B cell (primary cell): ENCODE measurements around the gene HAP1. TPM values are rescaled to one million over a fixed set of nuclear protein-coding genes. Genes with fewer than 3 reads are reported as not detected.

Experiments
- ATAC-seq: fragments of 200-7000 bp; cut with Tn5 transposase; one replicate; pipeline ENCODE4 v1.10.0; 2021; ENCODE audit warnings: low read depth, mild to moderate bottlenecking, moderate number of reproducible peaks, moderate library complexity
- CTCF ChIA-PET: fragments of 350-600 bp; sonication (Branson Sonifier 250); formaldehyde crosslinking; loops from one replicate; lab custom pipeline; 2021; ENCODE audit warnings: antibody characterized with exemption, inconsistent platforms; lab: Charles Lee
- POLR2A ChIA-PET: fragments of 350-600 bp; sonication (Branson Sonifier 250); formaldehyde crosslinking; loops from one replicate; lab custom pipeline; 2021; ENCODE audit warnings: antibody characterized with exemption; lab: Charles Lee
- DNase-seq: peaks from one replicate; pipeline ENCODE4 v3.0.0; 2013
- H2AFZ ChIP-seq: 2 replicates; pipeline ENCODE4 v1.6.1; 2012; ENCODE audit warnings: mild to moderate bottlenecking, low read depth, low read length; ENCODE audit not compliant: insufficient read depth, poor library complexity, severe bottlenecking
- H3K27ac ChIP-seq, 2 donors: 1 replicate in 1 of 2; 2 replicates in 1 of 2; pipeline ENCODE4 v1.5.1; 2012 to 2013; ENCODE audit warnings: low read length in 2 of 2, mild to moderate bottlenecking in 2 of 2, moderate library complexity in 1 of 2
- H3K27me3 ChIP-seq, 4 experiments: fragments of 200-600 bp in 1 of 4; sonication (generic) in 1 of 4; replicated peaks in 1 of 4; 1 replicate in 2 of 4; 2 replicates in 2 of 4; pipeline versions ENCODE4 v1.6.1 to v1.7.0; 2013 to 2016; ENCODE audit warnings: low read length in 3 of 4, mild to moderate bottlenecking in 2 of 4, mixed read lengths in 1 of 4, moderate library complexity in 1 of 4; ENCODE audit not compliant: insufficient read depth in 4 of 4, control insufficient read depth in 3 of 4; ENCODE audit errors: control extremely low read depth in 1 of 4
- H3K36me3 ChIP-seq, 2 experiments: replicated peaks in 1 of 2; 1 replicate in 1 of 2; 2 replicates in 1 of 2; pipeline versions ENCODE4 v1.6.1 to v1.7.1; 2013; ENCODE audit warnings: low read length in 1 of 2; ENCODE audit not compliant: insufficient read depth in 2 of 2, control insufficient read depth in 1 of 2; ENCODE audit errors: control extremely low read depth in 1 of 2, extremely low read depth in 1 of 2
- H3K4me1 ChIP-seq, 2 donors: fragments of 200-600 bp in 1 of 2; sonication (generic) in 1 of 2; 1 replicate in 1 of 2; 2 replicates in 1 of 2; pipeline versions ENCODE4 v1.5.1 to v1.6.1; 2013 to 2017; ENCODE audit warnings: low read length in 2 of 2; ENCODE audit not compliant: control insufficient read depth in 2 of 2, insufficient read depth in 2 of 2
- H3K4me2 ChIP-seq: replicated peaks from 2 replicates; pipeline ENCODE3; 2012; ENCODE audit warnings: mild to moderate bottlenecking, low read depth, low read length; ENCODE audit not compliant: poor library complexity, severe bottlenecking
- H3K4me3 ChIP-seq, 5 experiments: fragments of 200-600 bp in 1 of 5; sonication (generic) in 1 of 5; 1 replicate in 3 of 5; 2 replicates in 2 of 5; pipeline versions ENCODE4 v1.5.1 to v1.7.0; 2011 to 2016; ENCODE audit warnings: low read length in 4 of 5, mild to moderate bottlenecking in 4 of 5, low read depth in 2 of 5, control low read depth in 1 of 5, moderate library complexity in 1 of 5; ENCODE audit not compliant: insufficient read depth in 1 of 5; ENCODE audit errors: control extremely low read depth in 1 of 5, extremely low read depth in 1 of 5
- H3K79me2 ChIP-seq: fragments of 200-600 bp; sonication (generic); one replicate; pipeline ENCODE4 v1.6.0; 2016; ENCODE audit warnings: low read length; ENCODE audit not compliant: control insufficient read depth, insufficient read depth
- H3K9ac ChIP-seq: fragments of 200-600 bp; sonication (generic); 2 replicates; pipeline ENCODE4 v1.6.1; 2017; ENCODE audit warnings: mild to moderate bottlenecking, low read length, moderate library complexity
- H3K9me3 ChIP-seq, 3 donors: one replicate each; pipeline versions ENCODE4 v1.6.1 to v1.7.1; 2013; ENCODE audit warnings: low read length in 2 of 3; ENCODE audit not compliant: control insufficient read depth in 2 of 3, insufficient read depth in 1 of 3; ENCODE audit errors: control extremely low read depth in 1 of 3
- H4K20me1 ChIP-seq: 2 replicates; pipeline ENCODE4 v1.6.0; 2012; ENCODE audit warnings: mild to moderate bottlenecking, low read length; ENCODE audit not compliant: insufficient read depth, control insufficient read depth, poor library complexity, severe bottlenecking
- H3K27ac Mint-ChIP-seq: one replicate; pipeline ENCODE4 v1.8.0; 2021; ENCODE audit warnings: mixed read lengths
- H3K27me3 Mint-ChIP-seq: one replicate; pipeline ENCODE4 v1.8.0; 2021; ENCODE audit warnings: mixed read lengths
- H3K4me1 Mint-ChIP-seq: one replicate; pipeline ENCODE4 v1.8.0; 2021; ENCODE audit warnings: mixed read lengths
- H3K4me3 Mint-ChIP-seq: one replicate; pipeline ENCODE4 v1.8.0; 2021; ENCODE audit warnings: mixed read lengths
- H3K9me3 Mint-ChIP-seq: one replicate; pipeline ENCODE4 v1.8.0; 2022; ENCODE audit warnings: mixed read lengths; ENCODE audit not compliant: insufficient read depth
- EZH2 ChIP-seq: IDR thresholded peaks from 2 replicates; pipeline ENCODE4 v1.6.1; 2012; ENCODE audit warnings: borderline replicate concordance, low read depth, mild to moderate bottlenecking, moderate library complexity, low read length; ENCODE audit not compliant: insufficient read depth, poor library complexity, severe bottlenecking
- WGBS: methylation state at CpG from one replicate; pipeline ENCODE4 v1.1.5; 2013; ENCODE audit warnings: missing lambda C conversion rate; ENCODE audit not compliant: insufficient coverage; 5-methylcytosine and 5-hydroxymethylcytosine counted together
- intact Hi-C: fragments of 100-400 bp; cut with micrococcal nuclease; formaldehyde crosslinking; loops from one replicate; pipeline ENCODE4 v1.10.0; 2022
- polyA plus RNA-seq: library from polyadenylated mRNA; depleted of rRNA; stranded (reverse); fragments of >200 nt; gene quantifications from 2 replicates; pipeline ENCODE4 v1.2.3, GENCODE V29; 2012
- total RNA-seq, 2 donors: library from RNA; stranded (reverse); fragments of 120-200 nt in 1 of 2; gene quantifications; 1 replicate in 1 of 2; 2 replicates in 1 of 2; pipeline versions ENCODE4 v1.2.3 to v1.2.4, GENCODE V29; 2013 to 2022
- TF ChIP-seq, protein P1 (sequence below): fragments of 200-600 bp; IDR thresholded peaks from one replicate; pipeline ENCODE4 v1.8.0; 2022; ENCODE audit warnings: antibody characterized with exemption, mild to moderate bottlenecking

Gene HAP1
- total and polyA plus RNA-seq, 2 donors (not counting 1 experiment from before 2014, with no cell fraction given), result 0.03 to 0.37 TPM

DNA sequence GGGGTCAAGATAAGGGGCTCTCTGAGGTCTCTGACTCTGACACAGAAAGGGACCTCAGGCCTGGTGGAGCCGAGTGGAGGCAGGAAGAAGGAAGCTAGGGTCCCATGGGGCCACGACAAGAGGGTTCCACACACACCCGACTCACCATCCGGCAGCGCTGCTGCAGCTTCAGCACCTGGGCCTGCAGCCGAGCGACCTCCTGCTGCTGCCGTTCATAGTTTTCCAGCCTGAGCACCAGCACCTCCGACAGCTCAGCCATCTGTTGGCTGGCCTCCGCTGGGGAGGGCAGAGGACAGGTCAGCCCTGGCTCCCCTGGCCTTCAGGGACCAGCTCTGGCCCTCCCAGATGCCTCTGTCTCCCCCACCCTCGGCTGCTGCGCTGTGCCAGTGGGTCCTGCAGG, 6.4 kb downstream of the HAP1 start:
- H3K27me3 Mint-ChIP-seq, result peaks cover 18% of the 10 kb centered on the region
- Histone ChIP-seq H3K4me1 (peaks cover 0 to 7% of the 10 kb centered on the region in 2 donors), H4K20me1 (no peaks in the 10 kb centered on the region), H3K79me2 (no peaks in the 10 kb centered on the region), H3K27ac (no peak overlapping the region), H3K9me3 (peaks cover 0 to 3% (median 0%) of the 10 kb centered on the region in 3 donors), H3K4me2 (no peak overlapping the region), H2AFZ (no peak overlapping the region), H3K27me3 (peaks cover 0 to 16% (median under 1%) of the 10 kb centered on the region in 4 experiments), H3K4me3 (no peak overlapping the region), H3K36me3 (no peaks in the 10 kb centered on the region), H3K9ac (no peak overlapping the region)
- ChIA-PET CTCF (no interaction called here), POLR2A (no interaction called here)
- no peaks in the 10 kb centered on the region for H3K9me3 Mint-ChIP-seq
- no peaks in the 10 kb centered on the region for H3K4me1 Mint-ChIP-seq
- intact Hi-C loops, result no loop called here
- no peak for ATAC-seq
- TF ChIP-seq, protein P1, sequence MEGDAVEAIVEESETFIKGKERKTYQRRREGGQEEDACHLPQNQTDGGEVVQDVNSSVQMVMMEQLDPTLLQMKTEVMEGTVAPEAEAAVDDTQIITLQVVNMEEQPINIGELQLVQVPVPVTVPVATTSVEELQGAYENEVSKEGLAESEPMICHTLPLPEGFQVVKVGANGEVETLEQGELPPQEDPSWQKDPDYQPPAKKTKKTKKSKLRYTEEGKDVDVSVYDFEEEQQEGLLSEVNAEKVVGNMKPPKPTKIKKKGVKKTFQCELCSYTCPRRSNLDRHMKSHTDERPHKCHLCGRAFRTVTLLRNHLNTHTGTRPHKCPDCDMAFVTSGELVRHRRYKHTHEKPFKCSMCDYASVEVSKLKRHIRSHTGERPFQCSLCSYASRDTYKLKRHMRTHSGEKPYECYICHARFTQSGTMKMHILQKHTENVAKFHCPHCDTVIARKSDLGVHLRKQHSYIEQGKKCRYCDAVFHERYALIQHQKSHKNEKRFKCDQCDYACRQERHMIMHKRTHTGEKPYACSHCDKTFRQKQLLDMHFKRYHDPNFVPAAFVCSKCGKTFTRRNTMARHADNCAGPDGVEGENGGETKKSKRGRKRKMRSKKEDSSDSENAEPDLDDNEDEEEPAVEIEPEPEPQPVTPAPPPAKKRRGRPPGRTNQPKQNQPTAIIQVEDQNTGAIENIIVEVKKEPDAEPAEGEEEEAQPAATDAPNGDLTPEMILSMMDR, result no peak
- no peak for TF ChIP-seq EZH2
- no peak overlapping the region for H3K4me3 Mint-ChIP-seq
- no peak overlapping the region for H3K27ac Mint-ChIP-seq
- 33% methylated on average over 12 of the region's 12 CpGs for WGBS
- peak; percentile 26 for DNase-seq

DNA sequence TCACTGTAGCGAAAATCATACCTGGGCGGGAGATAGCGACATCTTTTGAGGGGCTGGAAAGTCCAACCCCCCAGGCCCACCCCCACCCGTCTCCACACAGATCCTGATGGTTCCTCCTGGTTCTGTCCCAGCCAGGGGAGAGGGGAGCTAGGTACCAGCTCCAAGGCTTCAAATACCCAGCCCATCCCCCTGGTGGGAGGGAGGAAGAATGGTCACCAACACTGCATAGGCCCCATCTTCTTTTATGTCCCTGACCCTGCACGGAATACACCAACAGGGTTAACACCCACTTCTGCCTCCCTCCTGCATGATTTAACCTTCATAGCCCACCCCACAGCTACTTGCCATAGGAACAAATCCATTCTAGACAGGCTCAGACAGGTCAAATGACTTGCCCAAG, 9.3 kb downstream of the HAP1 start:
- H3K27me3 Mint-ChIP-seq, result peaks cover 6% of the 10 kb centered on the region
- H3K9me3 ChIP-seq, result no peaks in the 10 kb centered on the region
- ATAC-seq (no peak), DNase-seq (no peak)
- H3K9ac ChIP-seq, result no peak overlapping the region
- H3K27me3 ChIP-seq, result peaks cover 0 to 12% (median 0%) of the 10 kb centered on the region in 4 experiments
- H2AFZ ChIP-seq, result no peak overlapping the region
- H4K20me1 ChIP-seq, result no peaks in the 10 kb centered on the region
- no peaks in the 10 kb centered on the region for H3K4me1 Mint-ChIP-seq
- H3K36me3 ChIP-seq, result no peaks in the 10 kb centered on the region
- H3K4me1 ChIP-seq, result peaks cover 0 to 7% of the 10 kb centered on the region in 2 donors
- ChIA-PET CTCF (interaction anchor here (0.6 to 1.6 kb wide), 2 partner anchors 9 to 13 kb away, joined by 3 read pairs; partner anchors contain the start of gene HAP1), POLR2A (no interaction called here)
- no peak overlapping the region for H3K27ac Mint-ChIP-seq
- H3K9me3 Mint-ChIP-seq, result no peaks in the 10 kb centered on the region
- H3K4me2 ChIP-seq, result no peak overlapping the region
- no peak overlapping the region for H3K4me3 ChIP-seq
- intact Hi-C loops, result no loop called here
- H3K4me3 Mint-ChIP-seq, result no peak overlapping the region
- H3K27ac ChIP-seq, result no peak overlapping the region
- no peak for TF ChIP-seq EZH2
- TF ChIP-seq, protein P1, result no peak
- 100% methylated on average over 1 of the region's 5 CpGs for WGBS
- H3K79me2 ChIP-seq, result no peaks in the 10 kb centered on the region
